Right atrium auricular region (tissue), 2 donors: Measurements from ENCODE around the gene RXRG. TPM values are rescaled to one million over a fixed set of nuclear protein-coding genes. Genes with fewer than 3 reads are reported as not detected.

Experiments
- total RNA-seq, 2 donors: library from RNA; depleted of rRNA; stranded (reverse); fragments of >200 nt; gene quantifications; one replicate each; pipeline ENCODE4 v1.1.0, GENCODE V29; 2016

RXRG gene
- total RNA-seq, 2 donors from 2014 or later: 1.2 to 3.3 TPM

Other genes with a start within 250 kb of the RXRG start
- gene LMX1A, start 88.4 kb downstream of the RXRG start, total RNA-seq: not detected
- not detected for gene LRRC52, start 98.9 kb upstream of the RXRG start, total RNA-seq
- gene MGST3, start 186.1 kb upstream of the RXRG start, total RNA-seq: 100 to 1,000 TPM; 491 to 509 TPM